ENCODE data around the gene SEH1L. TPM values are rescaled to one million over a fixed set of nuclear protein-coding genes. Genes with fewer than 3 reads are reported as not detected.

The SEH1L gene
- polyA plus RNA-seq, 1 donor from 2014 or later: 11.5 TPM

- no peak overlapping the region for H2AFZ ChIP-seq (ENCODE audit: low read depth, low read length)
- no peak overlapping the region for H3K9ac ChIP-seq (ENCODE audit: low read length)
- H3K9me3 ChIP-seq (ENCODE audit: low read length): no peaks in the 10 kb centered on the region
- no peaks in the 10 kb centered on the region for H3K27me3 ChIP-seq (ENCODE audit: insufficient read depth, low read depth, low read length)
- H3K79me2 ChIP-seq (replicated peaks; ENCODE audit: insufficient read depth, low read length): no peaks in the 10 kb centered on the region
- H3F3A ChIP-seq (ENCODE audit: insufficient read depth, low read length, poor library complexity, severe bottlenecking): no peaks in the 10 kb centered on the region
- no peaks in the 10 kb centered on the region for H4K20me1 ChIP-seq (ENCODE audit: insufficient read depth)
- no peak overlapping the region for H3K4me2 ChIP-seq (ENCODE audit: low read length)
- H3K9me2 ChIP-seq (ENCODE audit: insufficient read depth, low read length): no peaks in the 10 kb centered on the region
- H3K27ac ChIP-seq (ENCODE audit: low read length): no peak overlapping the region
- no peak overlapping the region for H3K4me3 ChIP-seq (ENCODE audit: low read length)
- TF ChIP-seq EP300 (conservative IDR thresholded peaks at IDR 0.05; ENCODE audit: poor library complexity, severe bottlenecking): no peak
- TF ChIP-seq EZH2 (IDR thresholded peaks at IDR 0.05; ENCODE audit: borderline replicate concordance, insufficient read depth, low read length, poor library complexity, severe bottlenecking): no peak
- TF ChIP-seq RAD21 (conservative IDR thresholded peaks at IDR 0.05): no peak
- no peak for TF ChIP-seq CTCF (IDR thresholded peaks at IDR 0.05; ENCODE audit: poor library complexity, severe bottlenecking)
- TF ChIP-seq SMC3 (conservative IDR thresholded peaks at IDR 0.05; ENCODE audit: poor library complexity): no peak
- TF ChIP-seq REST (IDR thresholded peaks at IDR 0.05; ENCODE audit: borderline replicate concordance): no peak
- no peak for TF ChIP-seq MXI1 (conservative IDR thresholded peaks at IDR 0.05; ENCODE audit: poor library complexity, severe bottlenecking)
- TF ChIP-seq POLR2AphosphoS5 (IDR thresholded peaks at IDR 0.05): no peak
- TF ChIP-seq TAF1 (IDR thresholded peaks at IDR 0.05; ENCODE audit: low read depth): no peak
- no peaks in the 10 kb centered on the region for H3K36me3 ChIP-seq (ENCODE audit: insufficient read depth, low read length)
Observed at GRCh38 chr18:12943215-12943614, 4.6 kb upstream of the SEH1L start.

DNA sequence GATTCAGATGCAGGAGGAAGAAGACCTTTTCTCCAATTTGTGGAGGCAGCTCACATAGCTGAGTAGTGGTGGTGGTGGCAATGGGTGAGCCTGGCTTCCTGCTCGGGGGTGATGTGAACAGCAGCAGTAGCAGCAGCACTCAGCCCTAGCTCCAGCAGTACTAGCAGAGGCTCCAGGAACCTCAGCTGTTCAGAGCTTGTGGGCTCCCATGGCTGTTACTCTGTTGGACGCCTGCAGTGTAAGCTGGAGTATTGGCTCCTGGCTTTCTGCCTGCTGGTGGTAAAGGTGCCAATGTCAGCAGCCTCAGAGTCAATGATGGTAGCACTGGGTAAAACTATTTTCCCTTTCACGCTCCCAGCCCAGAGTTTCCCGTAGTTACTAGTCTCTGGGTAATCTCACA lies 3.1 kb upstream of the SEH1L start:
- H3K9me3 ChIP-seq (ENCODE audit: low read length): no peaks in the 10 kb centered on the region
- no peak overlapping the region for H2AFZ ChIP-seq (ENCODE audit: low read depth, low read length)
- H3K27me3 ChIP-seq (ENCODE audit: insufficient read depth, low read depth, low read length): no peaks in the 10 kb centered on the region
- no peak overlapping the region for H3K4me3 ChIP-seq (ENCODE audit: low read length)
- H3K9ac ChIP-seq (ENCODE audit: low read length): no peak overlapping the region
- no peaks in the 10 kb centered on the region for H3K79me2 ChIP-seq (replicated peaks; ENCODE audit: insufficient read depth, low read length)
- H3K27ac ChIP-seq (ENCODE audit: low read length): no peak overlapping the region
- no peaks in the 10 kb centered on the region for H3K36me3 ChIP-seq (ENCODE audit: insufficient read depth, low read length)
- no peaks in the 10 kb centered on the region for H4K20me1 ChIP-seq (ENCODE audit: insufficient read depth)
- no peak overlapping the region for H3K4me2 ChIP-seq (ENCODE audit: low read length)
- TF ChIP-seq TAF1 (IDR thresholded peaks at IDR 0.05; ENCODE audit: low read depth) (no peak), SMC3 (conservative IDR thresholded peaks at IDR 0.05; ENCODE audit: poor library complexity) (no peak), POLR2AphosphoS5 (IDR thresholded peaks at IDR 0.05) (no peak)
- no peaks in the 10 kb centered on the region for H3F3A ChIP-seq (ENCODE audit: insufficient read depth, low read length, poor library complexity, severe bottlenecking)
- H3K9me2 ChIP-seq (ENCODE audit: insufficient read depth, low read length): no peaks in the 10 kb centered on the region

Measured in neural cell (in vitro differentiated cells).